Activated naive CD4-positive, alpha-beta T cell (primary cell): ENCODE results near the gene VRTN.
"Not testable (repeated sequence)": the region's sequence is repeated elsewhere in the genome, so short reads cannot be mapped to it uniquely, and the experiment has no call there.

Experiments
- DNase-seq, 4 experiments: peaks; one replicate each; lab custom pipeline; 2025; lab: John Stamatoyannopoulos, UW

Gene VRTN

GRCh38 chr14:74348241-74348734 is at the start of gene VRTN:
VRTN (plus strand) TSS chr14:74348471; CDS start chr14:74356784, 8,313 bp downstream.
- DNase-seq = no peak

- no peak for DNase-seq
Observed at GRCh38 chr14:74299061-74299545, 49.2 kb upstream of the VRTN start.

- no peak for DNase-seq
Observed at GRCh38 chr14:74301594-74302151, 46.6 kb upstream of the VRTN start.

- DNase-seq = no peak
Observed at GRCh38 chr14:74302152-74302628, 46.1 kb upstream of the VRTN start.

- peak; percentile 48 to 73 (median 64) for DNase-seq
Observed at GRCh38 chr14:74302634-74303569, 45.4 kb upstream of the VRTN start, which contains the start of gene ABCD4. ABCD4 (minus strand) TSS chr14:74302934; CDS start chr14:74302912, 22 bp downstream.

- DNase-seq = no peak
Observed at GRCh38 chr14:74308695-74309094, 39.6 kb upstream of the VRTN start.

GRCh38 chr14:74309125-74310022 is 38.9 kb upstream of the VRTN start:
- no peak for DNase-seq

GRCh38 chr14:74312161-74312560 is 36.1 kb upstream of the VRTN start:
- DNase-seq = no peak

GRCh38 chr14:74313601-74314000 is 34.7 kb upstream of the VRTN start:
- no peak for DNase-seq

- DNase-seq = no peak
Observed at GRCh38 chr14:74314576-74314975, 33.7 kb upstream of the VRTN start.

GRCh38 chr14:74324931-74325361 is 23.3 kb upstream of the VRTN start:
- DNase-seq = no peak

GRCh38 chr14:74325446-74325845 is 22.8 kb upstream of the VRTN start:
- DNase-seq = no peak

- DNase-seq = no peak
Observed at GRCh38 chr14:74326369-74327152, 21.7 kb upstream of the VRTN start.

- not testable (repeated sequence) for DNase-seq
Observed at GRCh38 chr14:74329950-74330552, 18.2 kb upstream of the VRTN start.

GRCh38 chr14:74333909-74334308 is 14.4 kb upstream of the VRTN start:
- DNase-seq = no peak

- no peak for DNase-seq
Observed at GRCh38 chr14:74346341-74346740, 1.9 kb upstream of the VRTN start.

GRCh38 chr14:74347097-74347794 is 1.0 kb upstream of the VRTN start:
- DNase-seq = no peak

GRCh38 chr14:74347795-74348100 is 523 bp upstream of the VRTN start:
- no peak for DNase-seq

GRCh38 chr14:74348735-74349463 is 628 bp downstream of the VRTN start:
- no peak for DNase-seq
